GM21825 (cell line): ENCODE results near the gene ZNF653.
"Not testable (repeated sequence)": the region's sequence is repeated elsewhere in the genome, so short reads cannot be mapped to it uniquely, and the experiment has no call there.

Experiments
- ATAC-seq: cut with Tn5 transposase; IDR thresholded peaks from one replicate; pipeline ENCODE4 v1.9.1; 2021; ENCODE audit warnings: mild to moderate bottlenecking, moderate library complexity; ENCODE audit not compliant: unreplicated experiment

The ZNF653 gene

DNA sequence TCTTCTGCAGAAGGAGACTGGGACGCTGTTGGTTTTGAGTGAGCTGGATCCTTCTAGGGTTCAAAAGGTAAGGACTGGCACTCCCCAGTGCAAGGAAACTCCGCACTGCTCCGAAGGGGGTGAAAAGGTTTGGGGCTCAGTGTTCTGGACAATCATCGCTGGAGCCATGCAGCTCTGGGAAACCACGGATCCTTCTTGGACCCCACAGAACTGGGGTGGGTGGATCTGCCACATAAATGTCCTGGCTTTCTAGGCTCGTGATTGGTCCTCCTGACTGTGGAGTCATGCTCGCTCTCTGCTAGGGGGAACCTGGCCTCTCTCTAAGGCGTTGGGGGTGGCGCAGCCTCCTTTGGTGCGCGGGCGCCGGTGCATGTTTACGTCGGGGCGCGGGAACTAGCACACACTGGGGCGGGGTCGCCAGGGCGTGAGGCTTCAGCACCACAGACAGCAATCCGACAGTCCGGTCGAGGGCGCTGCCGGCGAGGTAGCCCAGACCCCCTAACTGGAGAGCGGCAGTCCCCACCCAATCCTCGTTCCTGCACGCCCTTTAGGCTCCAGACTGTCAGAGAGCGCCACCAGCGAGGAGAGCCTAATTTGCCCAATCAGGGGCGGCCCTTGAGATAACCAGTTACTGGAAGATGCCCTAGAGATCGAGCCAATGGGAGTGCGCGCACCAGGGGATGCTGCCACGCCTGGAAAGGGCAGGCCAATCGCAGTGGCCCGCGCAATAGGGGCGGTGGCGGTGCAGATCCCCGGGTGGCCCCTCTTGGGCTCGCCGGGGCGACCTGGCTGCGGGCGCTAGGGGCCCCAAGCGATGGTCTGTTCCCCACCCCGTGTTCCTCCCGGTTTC, 23.9 kb downstream of the ZNF653 start:
- ATAC-seq: peak; percentile 49

DNA sequence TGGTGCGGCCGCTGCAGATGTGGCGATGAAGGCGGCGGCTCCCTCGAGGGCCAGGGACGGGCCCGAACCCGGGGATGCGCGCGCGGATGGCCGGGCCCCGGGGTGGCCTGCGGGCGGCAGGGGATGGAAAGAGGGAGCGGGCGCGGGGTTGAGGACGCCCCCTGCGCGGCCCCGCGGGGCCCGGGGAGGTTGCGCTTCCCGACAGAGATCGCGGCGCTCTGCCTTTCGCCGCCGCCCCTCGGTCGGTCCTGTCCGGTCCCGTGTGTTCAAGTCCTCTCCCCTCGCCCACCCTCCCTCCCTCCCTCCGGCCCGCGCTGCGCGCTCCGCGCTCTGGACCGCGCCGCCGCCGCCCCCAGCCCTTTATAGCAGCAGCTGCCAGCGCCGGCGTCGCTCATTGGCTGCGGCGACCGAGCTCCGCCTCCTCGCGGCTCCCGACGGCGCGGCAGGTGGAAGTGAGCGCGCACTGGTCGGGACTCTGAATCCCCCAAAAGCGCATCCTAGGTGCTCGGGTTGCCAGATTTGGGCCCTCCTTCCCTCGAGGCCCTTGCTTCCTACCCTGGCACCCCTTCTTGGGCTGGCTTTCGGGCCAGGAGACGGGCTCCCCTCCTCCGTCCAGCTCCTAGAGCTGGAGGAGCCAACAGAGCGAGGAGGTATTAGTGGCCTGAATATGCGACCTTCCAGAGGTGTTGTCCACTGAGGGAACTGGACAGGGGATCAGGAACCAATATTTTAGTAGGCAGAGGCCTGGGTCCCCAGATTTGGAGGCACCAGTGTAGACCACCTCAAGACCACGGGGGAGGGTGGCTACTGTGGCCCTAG, 24.7 kb downstream of the ZNF653 start, which contains the start of gene ELAVL3:
Gene ELAVL3 (minus strand): TSS at position 332 of the 819 bp plus-strand sequence. CDS start 438 bp downstream, outside the sequence.
- ATAC-seq: no peak

DNA sequence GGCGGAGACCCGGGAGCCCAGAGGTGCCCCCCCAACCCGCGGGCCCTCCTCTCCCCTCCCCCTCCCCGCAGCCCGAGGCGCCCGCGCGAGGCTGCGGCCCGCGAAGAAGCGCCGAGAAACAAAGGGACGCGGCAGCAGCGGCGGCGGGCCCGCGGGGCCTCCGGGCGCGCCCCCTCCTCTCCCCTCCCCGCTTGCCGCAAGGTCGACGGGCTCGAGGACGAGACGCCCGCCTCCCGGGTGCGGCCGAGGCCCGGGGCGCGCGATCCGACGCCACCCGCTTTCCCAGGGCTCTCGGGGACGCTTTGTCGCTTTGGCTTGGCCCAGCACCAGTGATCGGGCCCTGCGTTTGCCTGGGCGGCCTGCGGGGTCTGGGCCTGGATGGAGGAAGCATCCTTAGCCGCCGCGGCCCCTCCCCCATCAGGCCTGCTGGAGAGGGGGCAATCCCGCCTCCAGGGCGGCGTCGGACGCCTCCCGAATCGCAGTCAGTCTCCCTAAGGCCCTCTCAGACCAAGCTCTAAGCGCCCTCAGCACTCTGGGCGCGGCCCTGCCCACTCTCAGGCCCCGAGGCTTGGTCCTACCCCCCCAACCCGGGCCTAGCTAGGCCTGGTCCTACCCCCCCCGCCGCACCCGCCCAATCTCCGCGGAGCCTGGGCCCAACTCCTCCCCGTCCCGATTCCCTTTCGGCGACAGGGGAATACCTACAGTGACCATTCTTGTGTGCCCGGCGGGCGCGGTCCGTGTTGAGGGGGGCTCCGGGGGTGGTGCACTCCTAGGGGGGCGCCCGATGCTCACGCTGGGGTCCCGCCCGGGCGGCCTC, 25.5 kb downstream of the ZNF653 start:
- no peak for ATAC-seq

DNA sequence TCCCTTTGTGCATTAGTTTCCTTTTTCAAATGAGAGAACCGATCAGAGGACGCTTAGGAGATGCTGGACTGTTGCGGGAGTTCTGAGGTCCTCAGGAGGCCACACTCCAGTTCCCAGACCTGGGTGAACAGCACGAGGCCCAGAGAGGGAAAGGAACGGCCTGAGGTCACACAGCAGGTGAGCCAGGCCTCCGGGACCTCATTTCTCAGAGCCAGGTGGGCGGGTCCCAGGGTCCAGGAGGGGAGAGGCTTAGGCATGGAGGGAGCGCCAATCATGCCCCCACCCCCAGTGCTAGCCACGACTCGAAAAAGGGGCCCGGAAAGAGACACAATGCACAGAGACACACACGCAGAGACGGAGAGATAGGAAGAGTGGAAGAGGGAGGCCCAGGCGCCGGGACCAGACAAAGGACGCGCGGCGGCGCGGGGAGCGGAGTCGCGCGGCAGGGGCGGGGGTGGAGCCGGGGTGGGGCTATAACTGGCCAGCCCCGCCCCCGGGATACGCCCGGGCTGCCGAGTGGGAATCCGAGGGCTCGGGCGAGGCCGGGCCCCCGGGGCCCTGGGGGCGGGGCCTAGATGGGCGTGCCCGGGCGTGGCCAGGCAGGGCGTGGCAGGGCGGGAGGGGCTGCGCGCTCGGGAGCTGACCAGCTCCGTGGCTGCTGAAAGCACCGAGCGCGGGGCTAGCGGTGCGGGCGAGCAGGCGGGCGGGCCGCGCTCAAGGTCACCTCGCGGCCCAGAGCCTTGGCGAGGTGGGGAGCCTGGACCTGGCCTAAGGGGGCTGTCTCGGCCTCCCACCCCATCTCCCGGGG, 26.3 kb downstream of the ZNF653 start:
- ATAC-seq: no peak

DNA sequence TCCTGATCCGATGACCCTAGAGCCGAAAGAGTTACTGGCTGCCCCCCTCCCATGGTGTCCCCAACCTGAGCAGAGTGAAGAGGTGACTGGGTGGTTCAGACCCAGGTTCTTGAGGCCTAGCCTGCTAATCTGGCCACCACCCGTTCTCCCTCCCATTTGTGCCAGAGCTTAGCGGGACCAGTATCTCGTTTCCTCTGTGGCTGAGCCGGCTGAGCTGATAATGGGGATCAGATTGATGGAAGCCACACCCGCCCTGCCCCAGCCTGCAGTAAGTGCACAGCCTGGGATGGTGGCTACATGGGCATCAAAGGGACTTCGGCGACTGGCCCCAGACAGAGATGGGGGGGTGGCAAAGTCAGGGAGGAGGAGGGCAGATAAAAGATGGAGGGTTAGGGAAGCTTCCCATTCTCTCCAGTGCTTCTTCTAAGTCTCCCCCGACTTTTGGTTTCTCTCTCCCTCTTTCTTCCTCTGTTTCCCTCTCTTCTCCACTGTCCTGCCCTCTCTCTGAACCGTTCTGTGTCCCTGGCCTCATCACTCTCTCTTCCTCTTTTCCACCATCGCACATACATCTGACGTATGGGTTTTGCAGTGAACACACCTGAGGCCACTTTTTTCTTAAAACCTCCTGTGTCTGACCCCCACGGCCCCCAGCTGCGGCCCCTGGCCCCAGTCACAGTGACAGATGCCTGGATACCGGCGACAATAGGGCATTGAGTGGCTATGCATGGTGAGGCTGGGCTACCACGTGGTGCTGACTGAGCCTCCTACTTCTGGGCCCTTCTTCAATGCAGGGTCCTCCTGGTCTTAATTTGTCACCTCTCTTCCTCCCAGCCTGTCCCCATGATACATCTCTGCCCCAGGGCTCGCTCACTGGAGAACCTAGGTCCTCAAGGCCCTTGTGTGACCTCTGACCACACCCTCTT, 27.2 kb downstream of the ZNF653 start:
- no peak for ATAC-seq

DNA sequence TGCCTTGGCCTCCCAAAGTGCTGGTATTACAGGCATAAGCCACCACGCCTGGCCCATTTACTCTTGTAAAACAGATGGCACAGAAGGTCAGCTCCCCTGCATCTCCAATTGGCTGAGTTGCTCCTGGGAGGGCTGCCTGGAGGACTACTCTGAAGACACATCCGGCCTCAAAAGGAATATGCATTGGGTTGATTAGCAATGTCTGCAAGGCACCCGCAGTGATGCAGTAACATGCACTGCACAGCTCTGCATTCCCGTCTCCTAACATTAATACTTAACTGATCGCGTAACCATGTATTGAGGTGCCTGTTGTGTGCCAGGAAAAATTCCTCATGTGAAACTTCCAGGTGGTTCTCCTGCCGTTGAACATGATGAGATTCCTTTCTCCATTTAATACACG, 29.8 kb downstream of the ZNF653 start:
- ATAC-seq: no peak

DNA sequence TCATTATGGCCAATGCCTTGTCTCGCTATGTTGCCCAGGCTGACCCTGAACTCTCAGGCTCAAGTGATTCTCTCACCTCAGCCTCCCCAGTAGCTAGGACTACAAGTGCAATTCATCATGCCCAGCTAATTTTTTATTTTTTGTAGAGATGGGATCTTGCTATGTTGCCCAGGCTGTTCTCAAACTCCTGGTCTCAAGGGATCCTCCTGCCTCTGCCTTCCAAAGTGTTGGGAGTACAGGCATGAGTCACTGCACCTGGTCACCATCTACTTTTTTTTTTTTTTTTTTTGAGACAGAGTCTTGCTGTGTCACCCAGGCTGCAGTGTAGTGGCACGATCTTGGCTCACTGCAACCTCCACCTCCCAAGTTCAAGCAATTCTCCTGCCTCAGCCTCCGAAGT, 30.3 kb downstream of the ZNF653 start:
- not testable (repeated sequence) for ATAC-seq

DNA sequence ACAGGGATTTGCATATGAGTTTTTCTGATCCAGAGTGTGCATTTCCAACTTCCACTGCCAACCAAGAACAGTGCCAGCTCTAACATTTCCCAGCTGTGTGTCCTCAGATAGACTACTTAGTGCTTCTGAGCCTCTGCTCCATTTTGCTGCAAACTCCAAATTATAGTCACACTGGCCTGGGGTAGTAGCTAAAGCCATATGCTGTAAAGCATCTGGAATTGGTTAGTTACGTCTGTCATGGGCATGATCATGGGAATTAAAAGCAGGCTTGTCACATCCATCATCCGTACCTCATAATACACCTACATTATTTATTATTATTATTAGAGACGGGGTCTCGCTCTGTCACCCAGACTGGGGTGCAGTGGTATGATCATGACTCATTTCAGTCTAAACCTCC, 31.9 kb downstream of the ZNF653 start:
- ATAC-seq: no peak

DNA sequence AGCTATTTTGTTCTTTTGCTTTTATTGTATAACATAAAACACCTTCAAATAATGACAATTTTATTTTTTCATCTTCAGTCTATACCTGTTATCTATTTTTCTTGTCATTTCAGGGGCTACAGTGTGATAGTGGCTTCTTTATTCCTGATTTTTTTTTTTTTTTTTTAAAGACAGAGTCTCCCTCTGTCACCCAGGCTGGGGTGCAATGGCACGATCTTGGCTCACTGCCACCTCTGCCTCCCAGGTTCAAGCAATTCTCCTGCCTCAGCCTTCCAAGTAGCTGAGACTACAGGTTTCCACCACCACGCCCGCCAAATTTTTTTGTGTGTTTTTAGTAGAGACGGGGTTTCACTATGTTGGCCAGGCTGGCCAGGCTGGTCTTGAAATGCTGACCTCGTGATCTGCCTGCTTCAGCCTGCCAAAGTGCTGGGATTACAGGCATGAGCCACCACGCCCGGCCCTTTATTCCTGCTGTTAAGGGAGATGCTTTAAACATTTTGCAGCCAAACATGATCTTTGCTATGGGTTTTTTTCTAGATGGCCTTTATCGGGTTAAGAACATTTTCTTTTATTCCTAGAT, 37.3 kb downstream of the ZNF653 start:
- ATAC-seq: not testable (repeated sequence)

DNA sequence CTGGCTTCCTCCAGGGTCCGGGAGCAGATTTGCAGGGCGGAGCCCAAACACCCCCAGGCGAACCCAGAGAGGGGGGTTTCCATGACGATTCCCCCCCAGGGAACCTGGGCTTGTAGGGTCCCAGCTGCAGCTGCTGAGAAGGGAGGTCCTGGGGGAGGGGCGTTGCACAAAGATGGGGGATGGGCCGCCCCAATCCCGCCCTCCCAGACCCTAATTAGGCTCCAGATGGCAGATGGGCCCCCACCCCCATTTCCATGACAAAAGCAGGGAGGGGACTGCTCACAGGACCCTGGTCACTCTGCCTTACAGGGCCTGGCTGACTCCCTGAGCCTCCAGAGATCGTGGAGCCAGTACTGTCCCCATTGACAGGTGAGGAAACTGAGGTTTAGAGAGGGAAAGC, 40.0 kb downstream of the ZNF653 start:
- no peak for ATAC-seq

DNA sequence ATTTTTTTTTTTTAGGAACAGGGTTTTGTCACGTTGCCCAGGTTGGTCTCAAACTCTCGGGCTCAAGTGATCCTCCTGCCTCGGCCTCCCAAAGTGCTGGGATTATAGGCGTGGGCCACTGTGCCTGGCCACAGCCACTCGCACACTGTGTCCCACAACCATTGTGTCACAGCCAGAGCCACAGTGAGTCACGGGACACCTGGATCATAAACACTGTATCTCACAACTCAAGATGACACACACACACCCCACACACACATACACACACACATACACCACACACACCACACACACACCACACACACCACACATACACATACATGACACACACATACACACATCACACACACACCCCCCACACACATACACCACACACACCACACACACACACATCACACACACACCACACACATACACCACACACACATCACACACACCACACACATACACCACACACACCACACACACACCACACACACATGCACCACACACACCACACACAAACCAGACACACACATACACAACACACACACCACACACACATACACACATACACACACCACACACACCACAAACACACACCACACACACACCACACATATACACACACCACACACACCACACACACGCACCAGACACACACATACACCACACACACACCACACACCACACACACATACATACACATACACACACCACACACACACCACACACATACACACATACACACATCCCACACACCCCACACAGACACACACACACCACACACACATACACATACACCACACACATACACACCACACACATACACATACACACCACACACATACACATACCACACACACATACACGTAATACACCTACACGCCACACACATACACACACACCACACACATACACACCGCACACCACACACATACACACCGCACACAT, 41.0 kb downstream of the ZNF653 start:
- no peak for ATAC-seq

DNA sequence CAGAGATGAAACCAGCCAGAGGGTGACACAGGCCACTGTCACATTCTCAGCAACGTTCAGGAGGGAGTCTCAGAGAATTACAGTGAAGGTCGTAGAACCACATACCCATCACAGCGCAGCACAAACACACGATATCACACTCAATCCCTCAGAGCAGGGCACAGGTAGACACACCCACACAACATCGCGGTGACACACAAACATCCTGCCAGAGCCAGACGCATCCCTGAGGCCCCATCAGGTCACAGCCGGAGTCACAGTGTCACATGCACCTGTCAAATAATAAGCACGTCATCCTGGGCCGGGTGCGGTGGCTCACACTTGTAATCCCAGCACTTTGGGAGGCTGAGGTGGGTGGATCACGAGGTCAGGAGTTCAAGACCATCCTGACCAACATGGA, 42.2 kb downstream of the ZNF653 start:
- no peak for ATAC-seq

DNA sequence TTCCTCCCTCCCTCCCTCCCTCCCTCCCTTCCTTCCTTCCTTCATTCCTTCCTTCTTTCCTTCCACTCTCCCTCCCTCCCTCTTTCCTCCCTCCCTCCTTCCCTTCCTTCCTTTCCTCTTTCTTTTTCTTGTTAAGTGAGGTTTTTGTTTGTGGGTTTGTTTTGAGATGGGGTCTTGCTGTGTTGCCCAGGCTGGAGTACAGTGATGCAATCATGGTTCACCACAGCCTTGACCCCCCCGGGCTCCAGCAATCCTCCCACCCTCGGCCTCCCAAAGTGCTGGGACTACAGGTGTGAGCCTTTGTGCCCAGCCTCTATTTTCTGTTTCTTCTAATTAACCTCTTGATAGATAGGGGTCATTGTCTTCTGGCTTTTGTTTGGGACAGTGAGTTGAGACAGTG, 44.2 kb downstream of the ZNF653 start:
- no peak for ATAC-seq

DNA sequence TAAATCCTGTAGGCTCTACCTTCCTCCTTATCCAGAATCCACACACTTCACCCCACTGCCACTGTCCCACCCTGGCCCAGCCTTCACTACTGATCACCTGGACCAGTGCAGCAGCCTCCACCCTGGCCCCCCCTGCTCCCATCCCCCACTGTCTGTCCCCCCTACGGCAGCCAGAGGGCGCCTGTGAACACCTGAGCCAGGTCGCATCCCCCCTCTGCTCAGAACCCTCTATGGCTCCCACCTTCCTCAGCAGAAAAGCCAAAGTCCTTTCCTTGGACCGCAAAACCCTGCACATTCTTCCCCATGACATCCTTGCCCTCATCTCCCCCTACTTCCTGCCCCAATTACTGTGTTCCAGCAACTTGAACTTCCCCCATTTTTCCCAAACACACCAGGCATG, 45.4 kb downstream of the ZNF653 start:
- no peak for ATAC-seq

DNA sequence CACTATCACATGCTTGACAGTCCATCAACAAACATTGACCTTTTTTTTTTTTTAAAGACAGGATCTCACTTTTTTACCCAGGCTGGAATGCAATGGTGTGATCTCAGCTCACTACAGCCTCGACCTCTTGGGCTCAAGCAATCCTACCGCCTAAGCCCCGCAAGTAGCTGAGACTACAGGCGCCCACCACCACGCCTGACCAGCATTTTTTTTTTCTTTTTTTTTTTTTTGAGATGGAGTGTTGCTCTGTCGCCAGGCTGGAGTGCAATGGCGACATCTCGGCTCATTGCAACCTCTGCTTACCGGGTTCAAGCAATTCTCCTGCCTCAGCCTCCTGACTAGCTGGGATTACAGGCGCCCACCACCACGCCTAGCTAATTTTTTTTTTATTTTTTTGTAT, 46.7 kb downstream of the ZNF653 start:
- not testable (repeated sequence) for ATAC-seq

DNA sequence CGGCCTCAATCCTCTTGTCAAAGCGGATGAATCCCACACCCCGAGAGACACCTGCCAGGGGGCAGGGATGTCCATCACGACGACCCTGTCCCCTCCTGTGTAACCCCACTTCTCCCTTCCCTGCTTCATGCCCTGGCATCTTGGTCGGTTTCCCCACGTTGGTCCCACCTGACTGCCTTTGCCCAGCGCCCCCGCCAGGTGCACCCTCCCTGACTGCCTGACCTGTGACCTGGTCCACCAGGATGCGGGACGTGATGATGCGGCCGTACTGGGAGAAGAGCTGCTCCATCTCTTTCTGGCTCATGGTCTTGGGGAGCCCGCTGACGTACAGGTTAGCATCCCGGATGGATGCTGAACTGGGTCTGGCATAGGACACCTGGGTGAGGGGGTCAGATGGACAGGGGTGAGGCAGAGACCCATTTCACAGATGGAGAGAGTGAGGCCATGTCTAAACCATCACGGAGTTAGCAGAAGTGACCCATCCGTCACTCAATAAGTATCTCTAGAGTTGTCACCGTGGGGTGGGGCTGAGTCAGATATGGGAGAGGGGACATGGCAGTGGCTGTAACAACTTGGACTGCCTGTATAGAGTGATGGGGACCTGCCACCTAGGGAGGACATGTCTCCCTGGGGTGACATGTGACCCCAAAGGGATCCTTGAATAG, 47.3 kb downstream of the ZNF653 start:
- no peak for ATAC-seq

DNA sequence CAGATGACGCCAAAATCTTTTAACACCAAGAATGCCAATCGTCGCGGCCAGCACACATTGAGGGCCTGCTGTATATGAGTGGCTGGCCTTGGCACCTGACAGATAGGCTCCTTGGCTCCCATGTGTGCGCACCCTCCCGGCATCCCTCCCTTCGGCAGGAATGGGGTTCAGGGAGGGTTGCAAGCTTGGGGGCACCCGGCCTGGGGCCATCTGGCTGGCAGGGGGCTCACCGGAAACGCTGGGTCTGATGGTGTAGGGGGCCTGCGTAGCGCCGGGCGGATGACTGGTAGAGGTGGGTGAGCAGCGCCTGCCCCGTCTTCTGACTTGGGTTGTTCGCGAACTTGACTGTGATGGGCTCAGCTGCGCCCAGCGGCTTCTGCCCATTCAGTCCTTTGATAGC, 47.8 kb downstream of the ZNF653 start:
- ATAC-seq: no peak
